AG04449 (cell line): ENCODE data around the gene CDSN.

Source experiments
- CTCF ChIA-PET: fragments of 350-600 bp; formaldehyde crosslinking; extraction: SDS; loops from one replicate; lab custom pipeline; 2021; ENCODE audit warnings: antibody characterized with exemption; lab: Yijun Ruan, JAX
- POLR2A ChIA-PET: fragments of 400-600, 350-600 bp; formaldehyde crosslinking; extraction: SDS; loops from one replicate; lab custom pipeline; 2020; ENCODE audit warnings: antibody characterized with exemption, inconsistent platforms; lab: Yijun Ruan, JAX
- DNase-seq: peaks from one replicate; pipeline ENCODE4 v3.0.0-alpha.2; 2010; ENCODE audit warnings: low read depth, low spot score
- H3K4me3 ChIP-seq: 2 replicates; pipeline ENCODE4 v1.5.1; 2011; ENCODE audit warnings: low read depth, mild to moderate bottlenecking, control low read depth, low read length
- TF ChIP-seq, protein P1 (sequence below): IDR thresholded peaks from one replicate; pipeline ENCODE4 v1.5.1; 2011; ENCODE audit warnings: mild to moderate bottlenecking, moderate library complexity, low read length, control low read depth, inconsistent platforms; ENCODE audit not compliant: insufficient read depth; ENCODE audit errors: missing control alignments

CDSN gene

DNA sequence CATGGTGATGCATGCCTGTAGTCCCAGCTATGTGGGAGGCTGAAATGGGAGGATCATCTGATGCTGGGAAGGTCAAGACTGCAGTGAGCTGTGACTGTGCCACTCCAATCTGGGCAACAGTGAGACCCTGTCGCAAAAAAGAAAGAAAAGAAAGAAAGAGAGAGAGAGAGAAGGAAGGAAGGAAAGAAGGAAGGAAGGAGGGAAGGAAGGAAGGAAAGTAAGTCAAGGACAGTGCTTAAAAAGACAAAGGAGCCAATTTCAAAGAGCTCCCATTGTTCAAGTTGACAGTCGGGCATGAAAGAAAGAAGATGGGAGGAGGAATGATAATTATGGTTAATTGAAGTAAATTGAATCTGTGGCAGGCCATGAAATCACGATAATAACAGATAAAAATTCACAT, 24.0 kb downstream of the CDSN start:
- ChIA-PET CTCF (interaction anchor here (1.0 to 4.7 kb wide), 6 partner anchors 9 to 31 kb away, joined by 3 to 36 read pairs (median 6); no protein-coding TSS in a partner anchor), POLR2A (no interaction called here)
- H3K4me3 ChIP-seq = no peak overlapping the region
- TF ChIP-seq, protein P1, sequence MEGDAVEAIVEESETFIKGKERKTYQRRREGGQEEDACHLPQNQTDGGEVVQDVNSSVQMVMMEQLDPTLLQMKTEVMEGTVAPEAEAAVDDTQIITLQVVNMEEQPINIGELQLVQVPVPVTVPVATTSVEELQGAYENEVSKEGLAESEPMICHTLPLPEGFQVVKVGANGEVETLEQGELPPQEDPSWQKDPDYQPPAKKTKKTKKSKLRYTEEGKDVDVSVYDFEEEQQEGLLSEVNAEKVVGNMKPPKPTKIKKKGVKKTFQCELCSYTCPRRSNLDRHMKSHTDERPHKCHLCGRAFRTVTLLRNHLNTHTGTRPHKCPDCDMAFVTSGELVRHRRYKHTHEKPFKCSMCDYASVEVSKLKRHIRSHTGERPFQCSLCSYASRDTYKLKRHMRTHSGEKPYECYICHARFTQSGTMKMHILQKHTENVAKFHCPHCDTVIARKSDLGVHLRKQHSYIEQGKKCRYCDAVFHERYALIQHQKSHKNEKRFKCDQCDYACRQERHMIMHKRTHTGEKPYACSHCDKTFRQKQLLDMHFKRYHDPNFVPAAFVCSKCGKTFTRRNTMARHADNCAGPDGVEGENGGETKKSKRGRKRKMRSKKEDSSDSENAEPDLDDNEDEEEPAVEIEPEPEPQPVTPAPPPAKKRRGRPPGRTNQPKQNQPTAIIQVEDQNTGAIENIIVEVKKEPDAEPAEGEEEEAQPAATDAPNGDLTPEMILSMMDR = no peak
- DNase-seq = no peak

DNA sequence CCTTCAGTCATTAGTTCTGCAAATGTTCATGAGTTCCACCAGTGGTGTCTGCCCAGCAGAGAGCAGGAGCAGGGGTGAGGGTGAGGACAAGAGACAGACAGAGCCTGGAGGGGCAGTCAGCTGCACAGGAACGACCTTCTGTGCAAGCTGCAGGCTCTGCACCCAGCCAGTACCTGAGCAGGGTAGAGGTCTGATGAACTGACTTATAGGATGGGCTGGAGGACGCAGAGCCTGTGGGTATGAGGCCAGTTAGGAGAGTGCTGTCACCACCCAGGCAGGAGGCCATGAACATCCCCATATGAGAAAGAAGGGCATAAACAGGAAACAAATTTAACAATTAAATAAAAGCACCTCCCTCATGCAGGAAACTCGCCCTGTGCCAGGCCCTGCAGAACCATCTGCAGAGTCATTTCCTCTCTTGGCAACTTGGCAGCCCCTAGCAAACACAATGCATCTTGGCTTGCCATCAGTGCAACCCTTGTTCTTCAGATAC, 25.8 kb downstream of the CDSN start:
- TF ChIP-seq, protein P1 = no peak
- ChIA-PET CTCF (interaction anchor here (1.2 to 38.8 kb wide), 6 partner anchors 10 to 562 kb away, joined by 4 to 1346 read pairs (median 5); partner anchors contain the start of genes GTF2H4, PSORS1C1 and VARS2), POLR2A (no interaction called here)
- no peak for DNase-seq
- H3K4me3 ChIP-seq = no peak overlapping the region

DNA sequence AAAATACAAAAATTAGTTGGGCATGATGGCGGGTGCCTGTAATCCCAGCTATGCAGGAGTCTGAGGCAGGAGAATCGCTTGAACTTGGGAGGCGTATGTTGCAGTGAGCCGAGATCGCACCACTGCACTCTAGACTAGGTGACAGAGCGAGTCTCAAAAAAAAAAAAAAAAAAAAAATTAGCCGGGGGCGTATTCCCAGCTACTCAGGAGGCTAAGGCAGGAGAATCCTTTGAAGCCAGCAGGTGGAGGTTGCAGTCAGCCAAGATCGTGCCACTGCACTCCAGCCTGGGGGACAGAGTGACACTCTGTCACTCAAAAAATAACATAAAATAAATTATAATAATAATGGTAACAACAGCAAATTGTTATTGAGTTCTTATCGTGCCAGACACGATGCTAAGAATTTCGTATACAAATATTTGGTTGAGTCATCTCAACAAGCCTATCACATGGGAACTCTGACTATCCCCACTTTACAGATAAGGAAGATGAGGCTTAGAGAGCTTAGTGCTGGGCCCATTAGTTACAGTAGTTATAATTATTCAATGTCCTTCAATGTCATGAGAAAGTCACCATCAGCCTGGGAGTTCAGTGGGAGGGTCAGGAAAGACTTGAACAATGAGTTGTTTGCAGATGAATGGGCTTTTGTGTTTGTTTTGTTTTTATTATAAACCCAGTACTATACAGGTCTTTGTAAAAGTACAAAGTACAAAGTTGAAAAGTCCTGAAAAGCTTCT, 27.3 kb downstream of the CDSN start:
- H3K4me3 ChIP-seq = no peak overlapping the region
- no peak for DNase-seq
- CTCF ChIA-PET = interaction anchor here (0.6 to 38.8 kb wide), 13 partner anchors 8 to 561 kb away, joined by 3 to 1346 read pairs (median 4); partner anchors contain the start of genes C6orf15, GTF2H4, PSORS1C1 and VARS2
- TF ChIP-seq, protein P1 = no peak
- POLR2A ChIA-PET = no interaction called here

DNA sequence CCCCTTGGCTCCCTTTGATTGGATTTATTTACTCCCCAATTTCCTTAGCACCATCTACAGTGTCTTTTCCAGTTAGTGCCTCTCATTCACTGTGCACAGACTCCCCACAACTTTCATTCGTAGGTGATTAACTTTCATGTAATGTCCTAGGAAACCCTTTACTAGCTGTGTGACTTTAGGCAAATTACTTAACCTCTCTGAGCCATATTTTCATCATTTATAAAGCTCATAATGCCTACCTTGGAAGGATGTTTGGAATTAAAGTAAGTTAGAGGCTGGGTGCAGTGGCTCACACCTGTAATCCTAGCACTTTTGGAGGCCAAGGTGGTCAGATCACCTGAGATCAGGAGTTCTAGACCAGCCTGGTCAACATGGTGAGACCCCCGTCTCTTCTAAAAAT, 28.0 kb downstream of the CDSN start:
- TF ChIP-seq, protein P1 = no peak
- no peak for DNase-seq
- ChIA-PET CTCF (interaction anchor here (0.8 to 38.8 kb wide), 8 partner anchors 9 to 270 kb away, joined by 3 to 1346 read pairs (median 8); partner anchors contain the start of genes C6orf15, GTF2H4, PSORS1C1 and VARS2), POLR2A (no interaction called here)
- no peak overlapping the region for H3K4me3 ChIP-seq

DNA sequence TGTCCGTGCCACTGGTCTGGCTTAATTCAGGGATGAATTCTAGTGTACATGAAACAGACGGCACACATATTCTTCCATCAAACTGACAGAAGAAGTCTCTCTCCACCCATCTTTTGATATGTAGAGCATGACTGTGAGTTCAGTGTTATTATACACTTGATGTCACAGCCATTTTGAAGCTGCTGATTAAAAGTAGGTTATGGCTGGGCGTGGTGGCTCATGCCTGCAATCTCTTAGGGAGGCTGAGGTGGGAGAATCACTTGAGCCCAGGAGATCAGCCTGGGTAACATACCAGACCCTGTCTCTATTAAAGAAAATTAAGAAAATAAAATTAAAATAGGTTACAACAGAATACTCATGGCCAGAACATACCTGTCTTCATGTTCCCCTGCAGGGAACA, 28.6 kb downstream of the CDSN start:
- DNase-seq = no peak
- H3K4me3 ChIP-seq = no peak overlapping the region
- TF ChIP-seq, protein P1 = no peak
- ChIA-PET POLR2A (no interaction called here), CTCF (interaction anchor here (0.6 to 38.8 kb wide), 10 partner anchors 8 to 550 kb away, joined by 3 to 1346 read pairs (median 8); partner anchors contain the start of genes GTF2H4, PSORS1C1 and VARS2)

DNA sequence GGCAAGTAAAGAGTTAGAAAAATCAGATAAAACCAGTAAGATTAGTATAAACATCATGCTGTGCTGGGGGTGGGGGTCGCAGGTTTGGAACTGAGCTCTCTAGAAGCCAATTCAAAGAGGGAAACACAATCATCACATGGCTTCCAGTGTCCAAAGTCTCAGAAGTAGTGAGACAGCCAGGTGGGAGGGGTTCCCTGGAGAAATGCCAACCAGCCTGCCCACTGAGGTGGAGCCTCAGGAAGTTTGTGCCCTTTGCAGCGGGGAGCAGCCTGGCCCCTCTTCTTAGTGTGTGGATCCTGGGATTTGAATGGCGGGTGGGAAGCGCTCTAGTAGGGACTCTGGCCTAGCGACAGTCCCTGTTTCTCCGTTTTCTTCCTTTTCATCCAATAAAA, 29.3 kb downstream of the CDSN start:
- CTCF ChIA-PET = interaction anchor here (0.7 to 38.8 kb wide), 8 partner anchors 11 to 550 kb away, joined by 3 to 1346 read pairs (median 20); partner anchors contain the start of genes GTF2H4 and VARS2

More for the DNA sequence above, 29.3 kb downstream of the CDSN start:
- TF ChIP-seq, protein P1 = no peak
- no peak for DNase-seq
- H3K4me3 ChIP-seq = no peak overlapping the region
- POLR2A ChIA-PET = no interaction called here
